H9 (cell line): Measurements from ENCODE around the gene SERF2. TPM values are rescaled to one million over a fixed set of nuclear protein-coding genes. Genes with fewer than 3 reads are reported as not detected.

Experiments used
- DNase-seq: peaks from one replicate; pipeline ENCODE4 v3.0.0-alpha.2; 2017
- H2AFZ ChIP-seq: one replicate; pipeline ENCODE4 v1.6.1; 2013; ENCODE audit warnings: mild to moderate bottlenecking, low read length, control low read depth, moderate library complexity
- H2AK5ac ChIP-seq: 2 replicates; pipeline ENCODE4 v1.6.1; 2013; ENCODE audit warnings: low read length, control low read depth, mixed read lengths; ENCODE audit not compliant: insufficient read length
- H2BK120ac ChIP-seq: one replicate; pipeline ENCODE4 v1.6.1; 2013; ENCODE audit warnings: low read depth, mild to moderate bottlenecking, low read length, control low read depth, inconsistent platforms; ENCODE audit not compliant: poor library complexity, severe bottlenecking
- H2BK12ac ChIP-seq: 2 replicates; pipeline ENCODE4 v1.6.1; 2013; ENCODE audit warnings: low read length, control low read depth, mixed read lengths, low read depth; ENCODE audit not compliant: insufficient read length
- H2BK15ac ChIP-seq: 2 replicates; pipeline ENCODE4 v1.6.1; 2013; ENCODE audit warnings: low read depth, low read length, control low read depth
- H2BK20ac ChIP-seq: one replicate; pipeline ENCODE4 v1.6.1; 2013; ENCODE audit warnings: low read depth, mild to moderate bottlenecking, low read length, control low read depth, inconsistent platforms; ENCODE audit not compliant: poor library complexity, severe bottlenecking
- H2BK5ac ChIP-seq: 2 replicates; pipeline ENCODE4 v1.6.1; 2013; ENCODE audit warnings: low read length, control low read depth, mixed read lengths; ENCODE audit not compliant: insufficient read length
- H3K14ac ChIP-seq: 2 replicates; pipeline ENCODE4 v1.6.1; 2013; ENCODE audit warnings: low read length, control low read depth; ENCODE audit not compliant: insufficient read depth
- H3K18ac ChIP-seq: 2 replicates; pipeline ENCODE4 v1.6.1; 2013; ENCODE audit warnings: low read depth, mild to moderate bottlenecking, mixed read lengths, low read length, control low read depth; ENCODE audit not compliant: insufficient read length
- H3K23ac ChIP-seq: 2 replicates; pipeline ENCODE4 v1.6.1; 2013; ENCODE audit warnings: low read length, control low read depth, mixed read lengths, low read depth; ENCODE audit not compliant: insufficient read length
- H3K23me2 ChIP-seq: 2 replicates; pipeline ENCODE4 v1.6.1; 2013; ENCODE audit warnings: low read depth, mild to moderate bottlenecking, mixed read lengths, low read length, control low read depth; ENCODE audit not compliant: insufficient read length, poor library complexity, severe bottlenecking
- H3K27ac ChIP-seq: 2 replicates; pipeline ENCODE4 v1.5.1; 2013; ENCODE audit warnings: low read length, control low read depth, mixed read lengths, low read depth; ENCODE audit not compliant: insufficient read length
- H3K27me3 ChIP-seq: 2 replicates; pipeline ENCODE4 v1.6.1; 2013; ENCODE audit warnings: low read length, control low read depth, inconsistent platforms; ENCODE audit not compliant: insufficient read depth
- H3K4ac ChIP-seq: 2 replicates; pipeline ENCODE4 v1.6.1; 2013; ENCODE audit warnings: low read depth, mild to moderate bottlenecking, control low read depth, inconsistent platforms, low read length, moderate library complexity
- H3K4me1 ChIP-seq: 2 replicates; pipeline ENCODE4 v1.6.1; 2013; ENCODE audit warnings: low read length, control low read depth, inconsistent platforms; ENCODE audit not compliant: insufficient read depth
- H3K4me2 ChIP-seq: 2 replicates; pipeline ENCODE4 v1.6.1; 2013; ENCODE audit warnings: low read length, control low read depth, mixed read lengths; ENCODE audit not compliant: insufficient read length, insufficient read depth
- H3K56ac ChIP-seq: 2 replicates; pipeline ENCODE4 v1.6.1; 2013; ENCODE audit warnings: low read depth, mild to moderate bottlenecking, mixed read lengths, low read length, control low read depth; ENCODE audit not compliant: insufficient read length
- H3K79me1 ChIP-seq: 2 replicates; pipeline ENCODE4 v1.6.1; 2013; ENCODE audit warnings: low read depth, mild to moderate bottlenecking, moderate library complexity, low read length, control low read depth, inconsistent platforms; ENCODE audit not compliant: insufficient read depth, poor library complexity, severe bottlenecking
- H3K79me2 ChIP-seq: 2 replicates; pipeline ENCODE4 v1.6.1; 2013; ENCODE audit warnings: low read length, control low read depth, inconsistent platforms; ENCODE audit not compliant: insufficient read depth
- H3K9ac ChIP-seq: 2 replicates; pipeline ENCODE4 v1.6.1; 2013; ENCODE audit warnings: low read length, control low read depth, mixed read lengths; ENCODE audit not compliant: insufficient read length; ENCODE audit errors: extremely low read depth
- H3K9me3 ChIP-seq: one replicate; pipeline ENCODE4 v1.6.1; 2013; ENCODE audit warnings: low read depth, low read length, inconsistent platforms; ENCODE audit not compliant: control insufficient read depth
- H3T11ph ChIP-seq: one replicate; pipeline ENCODE4 v1.6.1; 2013; ENCODE audit warnings: mild to moderate bottlenecking, low read length, control low read depth, inconsistent platforms
- H4K20me1 ChIP-seq: one replicate; pipeline ENCODE4 v1.6.1; 2013; ENCODE audit not compliant: control insufficient read depth, insufficient read length, insufficient read depth
- H4K5ac ChIP-seq: 2 replicates; pipeline ENCODE4 v1.6.1; 2013; ENCODE audit warnings: low read depth, mild to moderate bottlenecking, mixed read lengths, low read length, control low read depth; ENCODE audit not compliant: insufficient read length
- H4K8ac ChIP-seq: replicated peaks from 2 replicates; pipeline ENCODE4 v1.6.1; 2013; ENCODE audit warnings: low read length, control low read depth, mixed read lengths, low read depth; ENCODE audit not compliant: insufficient read length
- H4K91ac ChIP-seq: 2 replicates; pipeline ENCODE4 v1.6.1; 2013; ENCODE audit warnings: low read depth, mild to moderate bottlenecking, moderate library complexity, mixed read lengths, low read length, control low read depth; ENCODE audit not compliant: insufficient read length
- H3K27ac Mint-ChIP-seq, 3 experiments: 2 replicates in 2 of 3; 3 replicates in 1 of 3; pipeline ENCODE4 v1.8.0; 2020 to 2021; ENCODE audit warnings: mixed read lengths in 3 of 3, mild to moderate bottlenecking in 1 of 3, moderate library complexity in 1 of 3
- H3K27me3 Mint-ChIP-seq: 2 replicates; pipeline ENCODE4 v1.8.0; 2021; ENCODE audit warnings: low read depth, mild to moderate bottlenecking, moderate library complexity, mixed read lengths
- H3K36me3 Mint-ChIP-seq, 3 experiments: 2 replicates in 2 of 3; 3 replicates in 1 of 3; pipeline ENCODE4 v1.8.0; 2020 to 2021; ENCODE audit warnings: low read depth in 3 of 3, mixed read lengths in 3 of 3; ENCODE audit not compliant: insufficient read depth in 1 of 3
- H3K4me1 Mint-ChIP-seq, 2 experiments: 2 replicates each; pipeline ENCODE4 v1.8.0; 2020; ENCODE audit warnings: mixed read lengths in 2 of 2
- H3K4me3 Mint-ChIP-seq, 2 experiments: 2 replicates in 1 of 2; 3 replicates in 1 of 2; pipeline ENCODE4 v1.8.0; 2020 to 2021; ENCODE audit warnings: mild to moderate bottlenecking in 2 of 2, mixed read lengths in 2 of 2, moderate library complexity in 1 of 2
- H3K9me3 Mint-ChIP-seq, 2 experiments: 2 replicates in 1 of 2; 3 replicates in 1 of 2; pipeline ENCODE4 v1.8.0; 2020; ENCODE audit warnings: mild to moderate bottlenecking in 2 of 2, mixed read lengths in 2 of 2, moderate library complexity in 1 of 2
- WGBS: extraction: QIAGEN DNeasy Blood & Tissue Kit; methylation state at CpG from one replicate; pipeline ENCODE4 v1.1.7; 2013; ENCODE audit warnings: missing lambda C conversion rate, low lambda C conversion rate, mixed read lengths; ENCODE audit not compliant: insufficient read length; ENCODE audit errors: extremely low coverage; 5-methylcytosine and 5-hydroxymethylcytosine counted together
- total RNA-seq: library from RNA; stranded (reverse); gene quantifications from 2 replicates; pipeline ENCODE4 v1.2.1, GENCODE V29; 2021
- TF ChIP-seq, protein P1 (sequence below): fragments of 200-600 bp; sonication (generic); conservative IDR thresholded peaks from 3 replicates; pipeline ENCODE4 v1.8.0; 2021; ENCODE audit warnings: antibody characterized with exemption, mild to moderate bottlenecking

SERF2 gene
- total RNA-seq, 1 experiment from 2014 or later, result 819 TPM

GRCh38 chr15:43777267-43777914 lies 14.7 kb upstream of the SERF2 start:
- peak; percentile 83 for DNase-seq
- H2BK120ac ChIP-seq, result no peak overlapping the region
- WGBS, result 100% methylated on average over 2 of the region's 31 CpGs
- no peaks in the 10 kb centered on the region for H3K27me3 ChIP-seq
- H3K79me1 ChIP-seq, result no peaks in the 10 kb centered on the region
- H3K9ac ChIP-seq, result peak overlapping the region; percentile 53
- H3K14ac ChIP-seq, result peak overlapping the region; percentile 64; the same call in 1 of the 2 replicates
- no peak overlapping the region for H2BK15ac ChIP-seq
- no peak overlapping the region for H4K91ac ChIP-seq
- H3K9me3 ChIP-seq, result no peaks in the 10 kb centered on the region
- peak overlapping the region; percentile 17 for H2AFZ ChIP-seq
- H3K27ac Mint-ChIP-seq, result peak overlapping the region in 1 of 3 experiments; percentile 35; a peak in 2 of 7 replicates
- peak overlapping the region; percentile 98 for H3K4me2 ChIP-seq
- H3K23me2 ChIP-seq, result peaks cover 13% of the 10 kb centered on the region
- H3K36me3 Mint-ChIP-seq, result peaks cover 5 to 25% (median 10%) of the 10 kb centered on the region in 3 experiments; a peak in 6 of 7 replicates
- H4K5ac ChIP-seq, result no peak overlapping the region
- H2BK5ac ChIP-seq, result no peak overlapping the region
- no peak overlapping the region for H2BK20ac ChIP-seq
- H3K18ac ChIP-seq, result no peak overlapping the region
- H4K20me1 ChIP-seq, result no peaks in the 10 kb centered on the region
- no peak overlapping the region for H3K56ac ChIP-seq
- H2BK12ac ChIP-seq, result no peak overlapping the region
- no peak overlapping the region for H3K27ac ChIP-seq
- H2AK5ac ChIP-seq, result no peak overlapping the region
- peak overlapping the region; percentile 82 to 92 for H3K4me3 Mint-ChIP-seq
- peaks cover 12 to 13% of the 10 kb centered on the region in 2 experiments for H3K4me1 Mint-ChIP-seq
- H3K27me3 Mint-ChIP-seq, result no peaks in the 10 kb centered on the region; the same call in 1 of the 2 replicates
- no peaks in the 10 kb centered on the region; the same call in 1 of the 2 replicates for H3K4me1 ChIP-seq
- H3K4ac ChIP-seq, result no peak overlapping the region
- no peaks in the 10 kb centered on the region; a peak in 1 of 5 replicates for H3K9me3 Mint-ChIP-seq
- H3T11ph ChIP-seq, result no peak overlapping the region
- TF ChIP-seq, protein P1, sequence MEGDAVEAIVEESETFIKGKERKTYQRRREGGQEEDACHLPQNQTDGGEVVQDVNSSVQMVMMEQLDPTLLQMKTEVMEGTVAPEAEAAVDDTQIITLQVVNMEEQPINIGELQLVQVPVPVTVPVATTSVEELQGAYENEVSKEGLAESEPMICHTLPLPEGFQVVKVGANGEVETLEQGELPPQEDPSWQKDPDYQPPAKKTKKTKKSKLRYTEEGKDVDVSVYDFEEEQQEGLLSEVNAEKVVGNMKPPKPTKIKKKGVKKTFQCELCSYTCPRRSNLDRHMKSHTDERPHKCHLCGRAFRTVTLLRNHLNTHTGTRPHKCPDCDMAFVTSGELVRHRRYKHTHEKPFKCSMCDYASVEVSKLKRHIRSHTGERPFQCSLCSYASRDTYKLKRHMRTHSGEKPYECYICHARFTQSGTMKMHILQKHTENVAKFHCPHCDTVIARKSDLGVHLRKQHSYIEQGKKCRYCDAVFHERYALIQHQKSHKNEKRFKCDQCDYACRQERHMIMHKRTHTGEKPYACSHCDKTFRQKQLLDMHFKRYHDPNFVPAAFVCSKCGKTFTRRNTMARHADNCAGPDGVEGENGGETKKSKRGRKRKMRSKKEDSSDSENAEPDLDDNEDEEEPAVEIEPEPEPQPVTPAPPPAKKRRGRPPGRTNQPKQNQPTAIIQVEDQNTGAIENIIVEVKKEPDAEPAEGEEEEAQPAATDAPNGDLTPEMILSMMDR, result peak; percentile 90
- no peaks in the 10 kb centered on the region for H3K79me2 ChIP-seq
- no peak overlapping the region for H4K8ac ChIP-seq
- no peak overlapping the region for H3K23ac ChIP-seq
